GM19397 (cell line): ENCODE results near the gene FAM83F.
A peak's percentile ranks its signal among the peaks of the same experiment; 100 is the strongest.

ENCODE experiments used
- ATAC-seq: cut with Tn5 transposase; IDR thresholded peaks from one replicate; pipeline ENCODE4 v1.9.1; 2021; ENCODE audit warnings: mild to moderate bottlenecking, moderate library complexity; ENCODE audit not compliant: unreplicated experiment

Gene FAM83F

GRCh38 chr22:40054486-40054885, 59.7 kb downstream of the FAM83F start:
- ATAC-seq, result no peak

- ATAC-seq, result peak; percentile 77
Measured at GRCh38 chr22:40055143-40055883, 60.6 kb downstream of the FAM83F start.

DNA sequence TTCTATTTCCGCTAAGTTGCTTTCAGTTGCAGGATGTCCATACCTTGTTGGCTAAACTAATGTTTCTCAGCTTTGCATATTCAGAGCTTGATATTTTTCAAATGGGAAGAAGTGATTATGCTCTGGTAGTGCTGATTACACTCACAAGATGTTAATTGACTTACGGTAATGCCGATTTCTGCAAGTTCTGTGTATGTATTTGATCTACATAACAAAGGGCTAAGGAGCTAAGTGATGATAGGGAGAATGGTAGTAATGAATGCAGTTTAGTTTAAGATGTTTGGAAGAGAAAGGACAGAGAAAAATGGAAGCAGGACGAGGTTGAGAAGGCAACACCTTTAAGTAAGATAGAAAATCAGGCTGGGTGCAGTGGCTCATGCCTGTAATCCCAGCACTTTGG, 61.4 kb downstream of the FAM83F start:
- no peak for ATAC-seq

DNA sequence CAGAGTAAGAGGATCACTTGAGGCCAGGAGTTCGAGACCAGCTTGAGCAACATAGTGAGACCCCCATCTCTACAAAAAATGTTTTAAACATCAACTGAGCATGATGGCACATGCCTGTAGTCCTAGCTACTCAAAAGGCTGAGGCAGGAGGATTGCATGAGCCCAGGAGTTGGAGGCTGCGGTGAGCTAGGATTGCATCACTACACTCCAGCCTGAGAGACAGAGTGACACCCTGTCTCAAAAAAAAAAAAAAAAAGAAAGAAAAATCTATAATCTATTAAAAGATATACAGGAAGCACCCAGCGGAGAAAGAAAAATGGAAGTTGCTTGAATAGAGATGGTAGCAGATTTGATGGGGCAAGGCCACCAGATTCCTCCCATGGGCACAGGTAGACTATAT, 61.8 kb downstream of the FAM83F start:
- ATAC-seq, result no peak

DNA sequence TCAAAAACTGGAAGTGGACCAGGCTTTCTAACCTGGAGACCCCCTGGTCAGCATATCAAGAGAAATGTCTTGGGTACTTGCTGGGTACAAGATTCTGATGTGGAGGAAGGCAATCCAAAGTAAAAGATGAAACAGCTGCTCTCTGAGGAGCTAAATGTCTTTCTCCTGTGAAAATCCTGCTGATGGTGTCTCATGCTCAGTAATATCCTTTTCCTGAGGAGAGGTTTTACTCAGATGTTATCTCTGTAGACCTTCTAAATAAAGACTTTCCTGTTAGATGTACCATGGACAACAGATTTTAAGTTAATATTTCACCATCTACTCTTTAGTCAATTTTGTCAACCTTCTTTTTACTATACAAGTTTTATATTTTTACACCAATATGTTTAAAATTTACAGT, 62.9 kb downstream of the FAM83F start:
- ATAC-seq, result no peak

DNA sequence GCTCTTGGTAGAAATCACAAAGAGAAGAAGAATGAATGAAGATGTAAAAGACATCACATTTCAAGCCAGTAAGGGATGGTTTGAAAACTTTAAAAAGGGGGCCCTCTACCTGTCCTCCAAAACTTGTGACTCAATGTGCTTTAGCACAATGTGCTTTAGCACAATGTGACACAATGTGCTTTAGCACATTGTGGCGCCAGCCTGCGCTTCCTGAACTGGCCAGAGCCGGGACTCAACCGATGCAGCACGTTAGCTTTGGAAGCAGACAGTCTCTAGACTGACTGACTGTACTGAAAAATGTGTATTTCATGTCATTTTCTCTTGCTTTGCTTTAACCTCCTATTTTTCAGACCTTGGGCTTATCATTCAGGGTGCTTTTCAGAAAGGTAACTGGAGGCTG, 63.5 kb downstream of the FAM83F start:
- ATAC-seq, result no peak

DNA sequence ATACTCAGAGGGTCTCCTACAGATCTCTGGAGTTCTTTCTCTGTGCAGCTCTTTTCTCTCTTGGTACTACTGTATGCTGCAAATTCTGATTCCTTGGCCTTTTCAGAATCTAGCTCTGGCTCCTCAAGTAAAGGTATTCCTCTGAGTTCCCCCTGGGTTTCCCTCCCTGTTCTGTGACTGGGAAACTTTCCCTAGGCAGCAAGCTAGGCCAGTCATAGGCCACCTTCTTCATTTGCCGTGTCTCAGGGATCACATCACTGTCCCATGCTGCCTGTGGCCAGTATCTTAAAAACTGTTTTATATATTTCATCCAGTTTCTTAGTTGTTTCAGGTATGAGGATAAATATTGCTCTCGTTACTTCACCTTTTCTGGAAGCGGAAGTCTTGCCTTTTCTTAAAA, 71.2 kb downstream of the FAM83F start:
- ATAC-seq, result no peak

DNA sequence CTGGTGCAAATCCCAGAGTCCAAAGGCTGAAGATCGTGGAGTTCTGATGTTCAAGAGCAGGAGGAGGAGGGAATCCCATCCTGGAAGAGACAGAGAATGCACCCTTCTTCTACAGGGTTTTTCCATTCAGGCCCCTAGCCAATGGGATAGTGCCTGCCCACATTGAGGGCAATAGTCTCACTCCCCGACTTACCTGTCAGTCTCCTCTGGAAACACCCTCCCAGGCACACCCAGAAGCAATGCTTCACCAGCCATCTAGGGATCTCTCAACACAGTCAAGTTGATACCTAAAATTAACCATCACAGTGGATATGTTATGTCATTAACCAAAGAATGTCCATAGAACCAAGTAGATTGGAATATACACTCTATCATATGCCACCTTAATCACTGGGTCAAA, 72.9 kb downstream of the FAM83F start:
- no peak for ATAC-seq

GRCh38 chr22:40070701-40071100, 75.9 kb downstream of the FAM83F start:
- ATAC-seq, result no peak

GRCh38 chr22:40071720-40072119, 77.0 kb downstream of the FAM83F start:
- no peak for ATAC-seq

GRCh38 chr22:40076702-40077645, 82.2 kb downstream of the FAM83F start:
- ATAC-seq, result no peak

- no peak for ATAC-seq
Measured at GRCh38 chr22:40077646-40078016, 82.9 kb downstream of the FAM83F start.

GRCh38 chr22:40081662-40082061, 86.9 kb downstream of the FAM83F start:
- no peak for ATAC-seq

GRCh38 chr22:40082184-40082583, 87.4 kb downstream of the FAM83F start:
- no peak for ATAC-seq

DNA sequence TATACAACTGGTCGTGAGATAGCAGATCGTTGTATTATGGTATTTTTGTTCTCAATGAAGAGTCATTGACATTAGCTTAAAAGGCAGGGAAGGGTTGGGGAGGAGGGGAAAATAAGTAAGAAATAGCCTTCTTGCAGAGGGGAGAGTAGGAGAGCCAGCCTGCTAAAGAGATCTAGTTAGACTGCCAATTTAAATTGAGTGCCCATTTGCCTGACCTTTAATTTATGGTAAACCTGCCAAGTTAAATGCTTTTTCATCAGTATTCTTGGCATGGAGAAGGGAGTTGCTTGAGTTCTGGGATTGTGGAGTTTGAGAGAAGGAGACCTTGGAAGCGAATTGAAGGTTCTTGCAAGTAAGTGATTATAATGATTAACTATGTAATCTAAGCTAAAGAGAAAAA, 89.0 kb downstream of the FAM83F start:
- ATAC-seq, result no peak

DNA sequence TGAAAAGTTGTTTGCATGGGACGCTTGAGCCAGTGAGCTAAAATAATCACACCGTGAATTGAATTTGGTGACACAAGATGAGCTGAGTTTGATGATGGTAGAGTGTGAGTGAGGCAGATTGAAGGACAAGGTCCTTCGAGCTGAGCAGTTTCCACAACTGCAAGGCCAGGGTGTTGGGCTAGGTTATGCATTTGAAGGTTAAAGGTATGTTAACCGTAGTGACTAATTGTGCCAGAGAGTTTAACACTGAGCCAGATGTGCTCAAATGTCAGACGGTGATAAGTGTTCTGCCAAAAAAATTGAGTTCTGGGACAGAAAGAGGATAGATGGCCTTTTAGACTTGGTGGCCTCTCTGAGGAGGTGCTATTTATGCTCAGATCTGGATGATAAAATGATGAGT, 89.5 kb downstream of the FAM83F start:
- ATAC-seq, result no peak

GRCh38 chr22:40088818-40089217, 94.1 kb downstream of the FAM83F start:
- no peak for ATAC-seq
